Naive thymus-derived CD4-positive, alpha-beta T cell (primary cell): ENCODE data around the gene PCDHGB4. TPM values are rescaled to one million over a fixed set of nuclear protein-coding genes. Genes with fewer than 3 reads are reported as not detected.

Experiments used
- ATAC-seq: fragments of 150-1000 bp; cut with Tn5 transposase; 2 replicates; pipeline ENCODE4 v1.10.0; 2021; ENCODE audit warnings: mild to moderate bottlenecking, moderate library complexity
- CTCF ChIA-PET: fragments of 350-600 bp; sonication (Branson Sonifier 250); formaldehyde crosslinking; loops from one replicate; lab custom pipeline; 2021; ENCODE audit warnings: antibody characterized with exemption; lab: Charles Lee
- POLR2A ChIA-PET: fragments of 350-600 bp; sonication (Branson Sonifier 250); formaldehyde crosslinking; loops from one replicate; lab custom pipeline; 2021; ENCODE audit warnings: antibody characterized with exemption, inconsistent platforms; lab: Charles Lee
- DNase-seq, 9 donors: peaks; one replicate each; pipeline versions ENCODE4 v3.0.0 to v3.0.0-alpha.2; 2020 to 2022; ENCODE audit warnings: mixed read lengths in 1 of 9
- H3K27ac ChIP-seq: one replicate; pipeline ENCODE4 v1.7.0; 2013; ENCODE audit warnings: mild to moderate bottlenecking, low read depth, low read length, moderate library complexity
- H3K27me3 ChIP-seq, 2 donors: one replicate each; pipeline ENCODE4 v1.7.0; 2013; ENCODE audit warnings: low read length in 2 of 2, mild to moderate bottlenecking in 2 of 2, moderate library complexity in 2 of 2; ENCODE audit not compliant: control insufficient read depth in 2 of 2, insufficient read depth in 2 of 2
- H3K36me3 ChIP-seq, 3 experiments: 1 replicate in 2 of 3; 2 replicates in 1 of 3; pipeline ENCODE4 v1.7.0; 2013; ENCODE audit warnings: low read length in 3 of 3, mild to moderate bottlenecking in 3 of 3, moderate library complexity in 1 of 3; ENCODE audit not compliant: insufficient read depth in 3 of 3, control insufficient read depth in 2 of 3
- H3K4me1 ChIP-seq, 2 donors: one replicate each; pipeline ENCODE4 v1.7.0; 2013; ENCODE audit warnings: low read length in 2 of 2, mild to moderate bottlenecking in 2 of 2, moderate library complexity in 1 of 2; ENCODE audit not compliant: control insufficient read depth in 2 of 2, insufficient read depth in 2 of 2
- H3K4me3 ChIP-seq: 2 replicates; pipeline ENCODE4 v1.7.0; 2013; ENCODE audit warnings: mild to moderate bottlenecking, low read length
- H3K9me3 ChIP-seq, 3 experiments: 1 replicate in 2 of 3; 2 replicates in 1 of 3; pipeline ENCODE4 v1.7.0; 2013; ENCODE audit warnings: low read length in 3 of 3; ENCODE audit not compliant: control insufficient read depth in 2 of 3
- H3K27ac Mint-ChIP-seq, 9 donors: one replicate each; pipeline ENCODE4 v1.8.0; 2020 to 2022; ENCODE audit warnings: mixed read lengths in 9 of 9, mild to moderate bottlenecking in 8 of 9, moderate library complexity in 5 of 9, inconsistent platforms in 2 of 9
- H3K27me3 Mint-ChIP-seq, 5 donors: one replicate each; pipeline ENCODE4 v1.8.0; 2021 to 2022; ENCODE audit warnings: mixed read lengths in 5 of 5, mild to moderate bottlenecking in 1 of 5
- H3K36me3 Mint-ChIP-seq, 5 donors: one replicate each; pipeline ENCODE4 v1.8.0; 2020 to 2022; ENCODE audit warnings: mixed read lengths in 5 of 5, mild to moderate bottlenecking in 3 of 5, inconsistent platforms in 1 of 5
- H3K4me1 Mint-ChIP-seq, 7 donors: one replicate each; pipeline ENCODE4 v1.8.0; 2020 to 2022; ENCODE audit warnings: mixed read lengths in 7 of 7, mild to moderate bottlenecking in 3 of 7, inconsistent platforms in 1 of 7
- H3K4me3 Mint-ChIP-seq, 10 donors: one replicate each; pipeline ENCODE4 v1.8.0; 2020 to 2022; ENCODE audit warnings: mild to moderate bottlenecking in 10 of 10, mixed read lengths in 10 of 10, moderate library complexity in 6 of 10, inconsistent platforms in 2 of 10
- H3K9me3 Mint-ChIP-seq, 11 donors: one replicate each; pipeline ENCODE4 v1.8.0; 2020 to 2022; ENCODE audit warnings: mixed read lengths in 11 of 11, mild to moderate bottlenecking in 4 of 11, inconsistent platforms in 1 of 11, moderate library complexity in 1 of 11
- intact Hi-C, 2 donors: fragments of 100-400 bp; cut with micrococcal nuclease; formaldehyde crosslinking; loops; one replicate each; pipeline ENCODE4 v1.15.1; 2023
- polyA plus RNA-seq, 2 donors: library from polyadenylated mRNA; unstranded; fragments of 300-500 nt; fragmentation: Illumina TruSeq; gene quantifications; one replicate each; pipeline ENCODE4 v1.2.3, GENCODE V29; 2021
- total RNA-seq, 6 experiments: library from RNA in 5 of 6; stranded (reverse) in 5 of 6; gene quantifications; 1 replicate in 5 of 6; 2 replicates in 1 of 6; pipeline ENCODE4 v1.2.3 and lab custom pipeline; 2021 to 2026

Gene PCDHGB4
- total and polyA plus RNA-seq, 7 experiments from 2014 or later = 0.08 to 0.27 (median 0.24) TPM; not detected in 3

GRCh38 chr5:141355641-141356040, 31.9 kb upstream of the PCDHGB4 start:
- Mint-ChIP-seq H3K4me1 (peaks cover 0 to 5% (median 2%) of the 10 kb centered on the region in 7 donors), H3K36me3 (peaks cover 0 to 33% (median 6%) of the 10 kb centered on the region in 5 donors), H3K4me3 (peak overlapping the region in 1 of 10 donors; percentile 34), H3K27me3 (peaks cover 26 to 90% (median 81%) of the 10 kb centered on the region in 5 donors), H3K27ac (no peak overlapping the region), H3K9me3 (peaks cover 8 to 91% (median 49%) of the 10 kb centered on the region in 11 donors)
- intact Hi-C loops = loop anchor here in 1 of 2 donors (5.0 kb wide), 1 partner anchor 157 kb away; no protein-coding TSS in a partner anchor
- ChIA-PET CTCF (no interaction called here), POLR2A (interaction anchor here (1.2 kb wide), 1 partner anchor 35 kb away, joined by 5 read pairs; the partner anchor contains the start of gene TAF7)
- ATAC-seq = no peak
- no peak overlapping the region for H3K4me3 ChIP-seq
- no peak for DNase-seq
- H3K36me3 ChIP-seq = no peaks in the 10 kb centered on the region
- H3K27ac ChIP-seq = no peak overlapping the region
- no peaks in the 10 kb centered on the region for H3K4me1 ChIP-seq
- peaks cover 0 to 6% of the 10 kb centered on the region in 2 donors for H3K27me3 ChIP-seq
- peaks cover 0 to 52% (median 0%) of the 10 kb centered on the region in 3 experiments for H3K9me3 ChIP-seq

- Histone ChIP-seq H3K36me3 (no peaks in the 10 kb centered on the region), H3K4me1 (no peaks in the 10 kb centered on the region), H3K27ac (no peak overlapping the region), H3K4me3 (no peak overlapping the region), H3K9me3 (peaks cover 0 to 52% (median 0%) of the 10 kb centered on the region in 3 experiments), H3K27me3 (peaks cover 0 to 7% of the 10 kb centered on the region in 2 donors)
- DNase-seq (no peak), ATAC-seq (no peak)
- H3K4me3 Mint-ChIP-seq = peak overlapping the region in 2 of 10 donors; percentile 27 to 53
- ChIA-PET CTCF (no interaction called here), POLR2A (interaction anchor here (1.2 kb wide), 1 partner anchor 36 kb away, joined by 5 read pairs; the partner anchor contains the start of gene TAF7)
- intact Hi-C loops = loop anchor here in 1 of 2 donors (5.0 kb wide), 1 partner anchor 156 kb away; no protein-coding TSS in a partner anchor
- no peak overlapping the region for H3K27ac Mint-ChIP-seq
- peaks cover 31 to 90% (median 81%) of the 10 kb centered on the region in 5 donors for H3K27me3 Mint-ChIP-seq
- H3K4me1 Mint-ChIP-seq = peaks cover 0 to 5% (median 2%) of the 10 kb centered on the region in 7 donors
- H3K9me3 Mint-ChIP-seq = peaks cover 8 to 91% (median 49%) of the 10 kb centered on the region in 11 donors
- H3K36me3 Mint-ChIP-seq = peaks cover 0 to 31% (median 11%) of the 10 kb centered on the region in 5 donors
These were observed 31.4 kb upstream of the PCDHGB4 start for GRCh38 chr5:141356133-141356532.

- Histone ChIP-seq H3K9me3 (peaks cover 0 to 52% (median 0%) of the 10 kb centered on the region in 3 experiments), H3K4me3 (no peak overlapping the region), H3K4me1 (no peaks in the 10 kb centered on the region), H3K36me3 (no peaks in the 10 kb centered on the region), H3K27me3 (peaks cover 0 to 7% of the 10 kb centered on the region in 2 donors), H3K27ac (no peak overlapping the region)
- H3K36me3 Mint-ChIP-seq = peaks cover 0 to 33% (median 14%) of the 10 kb centered on the region in 5 donors
- peaks cover 35 to 90% (median 81%) of the 10 kb centered on the region in 5 donors for H3K27me3 Mint-ChIP-seq
- H3K27ac Mint-ChIP-seq = no peak overlapping the region
- H3K4me3 Mint-ChIP-seq = no peak overlapping the region
- ATAC-seq (no peak), DNase-seq (no peak)
- ChIA-PET CTCF (no interaction called here), POLR2A (no interaction called here)
- H3K4me1 Mint-ChIP-seq = peaks cover 0 to 5% (median 2%) of the 10 kb centered on the region in 7 donors
- intact Hi-C loops = loop anchor here in 1 of 2 donors (5.0 kb wide), 1 partner anchor 155 kb away; no protein-coding TSS in a partner anchor
- peaks cover 8 to 91% (median 50%) of the 10 kb centered on the region in 11 donors for H3K9me3 Mint-ChIP-seq
These were observed 30.5 kb upstream of the PCDHGB4 start for GRCh38 chr5:141356950-141357349.

GRCh38 chr5:141359790-141360426, 27.6 kb upstream of the PCDHGB4 start, which contains the start of gene PCDHGB2:
PCDHGB2 (plus strand) TSS chr5:141359994; CDS start chr5:141360136, 142 bp downstream.
- Histone ChIP-seq H3K4me3 (peak within 1 kb of the TSS; percentile 43), H3K27me3 (peaks cover 5 to 19% of the 10 kb centered on the region in 2 donors), H3K36me3 (no peaks in the 10 kb centered on the region), H3K27ac (no peak within 1 kb of the TSS), H3K4me1 (no peaks in the 10 kb centered on the region), H3K9me3 (peaks cover 0 to 62% (median 0%) of the 10 kb centered on the region in 3 experiments)
- ATAC-seq (peak; percentile 54), DNase-seq (peak in 1 of 9 donors; percentile 22)
- H3K9me3 Mint-ChIP-seq = peaks cover 20 to 92% (median 59%) of the 10 kb centered on the region in 11 donors
- H3K4me1 Mint-ChIP-seq = peaks cover 0 to 6% (median 3%) of the 10 kb centered on the region in 7 donors
- H3K27me3 Mint-ChIP-seq = peaks cover 37 to 90% (median 87%) of the 10 kb centered on the region in 5 donors
- CTCF ChIA-PET = no interaction called here
- peaks cover 6 to 36% (median 18%) of the 10 kb centered on the region in 5 donors for H3K36me3 Mint-ChIP-seq
- POLR2A ChIA-PET = no interaction called here
- H3K4me3 Mint-ChIP-seq = peak within 1 kb of the TSS; percentile 33 to 87 (median 78)
- peak within 1 kb of the TSS in 3 of 9 donors; percentile 48 to 57 (median 56) for H3K27ac Mint-ChIP-seq
- intact Hi-C loops = loop anchor here in 1 of 2 donors (1.0 to 10.0 kb wide), 6 partner anchors 57 to 205 kb away; partner anchors contain the start of gene PCDHGB7

- no peak for DNase-seq
- intact Hi-C loops = loop anchor here in 1 of 2 donors (5.0 to 10.0 kb wide), 2 partner anchors 57 to 126 kb away; partner anchors contain the start of gene PCDHGB7
- ChIA-PET CTCF (no interaction called here), POLR2A (no interaction called here)
- Histone ChIP-seq H3K27me3 (peaks cover 5 to 24% of the 10 kb centered on the region in 2 donors), H3K27ac (no peak overlapping the region), H3K9me3 (peaks cover 0 to 62% (median 0%) of the 10 kb centered on the region in 3 experiments), H3K4me3 (peak overlapping the region; percentile 43), H3K4me1 (no peaks in the 10 kb centered on the region), H3K36me3 (no peaks in the 10 kb centered on the region)
- Mint-ChIP-seq H3K4me3 (peak overlapping the region in 3 of 10 donors; percentile 9 to 87 (median 81)), H3K27me3 (peaks cover 45 to 90% (median 88%) of the 10 kb centered on the region in 5 donors), H3K9me3 (peaks cover 20 to 92% (median 63%) of the 10 kb centered on the region in 11 donors), H3K4me1 (peaks cover 0 to 6% (median 3%) of the 10 kb centered on the region in 7 donors), H3K27ac (peak overlapping the region in 1 of 9 donors; percentile 57), H3K36me3 (peaks cover 8 to 39% (median 22%) of the 10 kb centered on the region in 5 donors)
- no peak for ATAC-seq
These were observed 26.8 kb upstream of the PCDHGB4 start for GRCh38 chr5:141360685-141361084.

GRCh38 chr5:141362719-141363118, 24.8 kb upstream of the PCDHGB4 start:
- H3K27me3 ChIP-seq = peaks cover 5 to 27% of the 10 kb centered on the region in 2 donors

More at GRCh38 chr5:141362719-141363118, 24.8 kb upstream of the PCDHGB4 start:
- H3K9me3 ChIP-seq = peaks cover 0 to 54% (median 0%) of the 10 kb centered on the region in 3 experiments
- no peak overlapping the region for H3K4me3 ChIP-seq
- ChIA-PET CTCF (interaction anchor here (0.5 kb wide), 1 partner anchor 47 kb away, joined by 7 read pairs; no protein-coding TSS in a partner anchor), POLR2A (no interaction called here)
- Mint-ChIP-seq H3K9me3 (peaks cover 16 to 89% (median 66%) of the 10 kb centered on the region in 11 donors), H3K27ac (peak overlapping the region in 2 of 9 donors; percentile 22 to 70), H3K27me3 (peaks cover 48 to 88% (median 83%) of the 10 kb centered on the region in 5 donors), H3K36me3 (peaks cover 8 to 42% (median 19%) of the 10 kb centered on the region in 5 donors), H3K4me1 (peaks cover 0 to 6% (median 3%) of the 10 kb centered on the region in 7 donors), H3K4me3 (peak overlapping the region in 2 of 10 donors; percentile 2 to 13)
- H3K4me1 ChIP-seq = no peaks in the 10 kb centered on the region
- ATAC-seq = no peak
- DNase-seq = no peak
- intact Hi-C loops = loop anchor here in 1 of 2 donors (5.0 to 10.0 kb wide), 2 partner anchors 55 to 128 kb away; partner anchors contain the start of gene PCDHGB7
- no peaks in the 10 kb centered on the region for H3K36me3 ChIP-seq
- H3K27ac ChIP-seq = no peak overlapping the region
